K562 (cell line): ENCODE measurements around the gene SPIRE1. TPM values are rescaled to one million over a fixed set of nuclear protein-coding genes. Genes with fewer than 3 reads are reported as not detected.

Experiments used
- ATAC-seq: fragments of 200-7000 bp; cut with Tn5 transposase; 3 replicates; pipeline ENCODE4 v1.9.1; 2020; ENCODE audit warnings: moderate library complexity
- BruUV-seq: library from RNA; stranded (reverse); fragments of 400-500 nt; replicated peaks from 2 replicates; lab custom pipeline; 2021; lab: Mats Ljungman, UMichigan
- CTCF ChIA-PET: fragments of 300-600 bp; formaldehyde crosslinking; extraction: SDS; loops from one replicate; lab custom pipeline; 2021; ENCODE audit warnings: low intra/inter-chr PET ratio; lab: Yijun Ruan, JAX
- POLR2A ChIA-PET: fragments of 300-600, 350-650 bp; sonication (Branson Sonifier 250); formaldehyde crosslinking; extraction: SDS; loops from one replicate; lab custom pipeline; 2021; ENCODE audit warnings: antibody characterized with exemption, inconsistent platforms; lab: Yijun Ruan, JAX
- DNase-seq, 4 experiments: peaks; one replicate each; pipeline versions ENCODE4 v3.0.0 to v3.0.0-alpha.2; 2011 to 2018; ENCODE audit warnings: low spot score in 3 of 4, mixed read lengths in 3 of 4; ENCODE audit errors: extremely low read depth in 1 of 4
- FAIRE-seq: peaks from 2 replicates; lab custom pipeline; 2011; peaks lifted over from hg19 to GRCh38; lab: Jason Lieb, UNC
- H2AFZ ChIP-seq: 2 replicates; pipeline ENCODE4 v1.6.0; 2011; ENCODE audit warnings: low read depth, low read length, control low read depth, inconsistent platforms
- H3K27ac ChIP-seq: fragments of 200-600 bp; 3 replicates; pipeline ENCODE4 v1.8.0; 2011; ENCODE audit warnings: low read depth, mild to moderate bottlenecking, control low read depth, inconsistent platforms, low read length, moderate library complexity, mixed read lengths; ENCODE audit errors: extremely low read depth
- H3K27me3 ChIP-seq, 2 experiments: fragments of 300-600 bp in 1 of 2; 2 replicates in 1 of 2; 3 replicates in 1 of 2; pipeline versions ENCODE4 v1.6.0 to v1.8.0; 2011; ENCODE audit warnings: inconsistent platforms in 2 of 2, low read length in 2 of 2, mild to moderate bottlenecking in 1 of 2, mixed read lengths in 1 of 2, moderate library complexity in 1 of 2; ENCODE audit not compliant: control insufficient read depth in 2 of 2, insufficient read depth in 2 of 2
- H3K36me3 ChIP-seq: fragments of 300-600 bp; 3 replicates; pipeline ENCODE4 v1.8.0; 2011; ENCODE audit warnings: mild to moderate bottlenecking, low read length, inconsistent platforms; ENCODE audit not compliant: control insufficient read depth, insufficient read depth
- H3K4me1 ChIP-seq, 2 experiments: fragments of 200-600 bp in 1 of 2; replicated peaks in 1 of 2; 2 replicates in 1 of 2; 3 replicates in 1 of 2; pipeline versions ENCODE4 v1.5.1 to v1.8.0; 2011; ENCODE audit warnings: inconsistent platforms in 2 of 2, low read length in 2 of 2, mild to moderate bottlenecking in 1 of 2, mixed read lengths in 1 of 2, moderate library complexity in 1 of 2; ENCODE audit not compliant: control insufficient read depth in 2 of 2, insufficient read depth in 2 of 2
- H3K4me2 ChIP-seq: 2 replicates; pipeline ENCODE4 v1.6.1; 2011; ENCODE audit warnings: low read length, control low read depth, inconsistent platforms, mixed read lengths; ENCODE audit not compliant: insufficient read depth
- H3K4me3 ChIP-seq: fragments of 200-600 bp; sonication (generic), shearing (Covaris generic); 2 replicates; pipeline ENCODE4 v1.5.1; 2016; ENCODE audit warnings: control low read depth, inconsistent platforms
- H3K79me2 ChIP-seq: fragments of 200-600 bp; 3 replicates; pipeline ENCODE4 v1.8.0; 2011; ENCODE audit warnings: low read length, inconsistent platforms; ENCODE audit not compliant: control insufficient read depth, insufficient read depth
- H3K9ac ChIP-seq, 2 experiments: 2 replicates each; pipeline versions ENCODE4 v1.6.0 to v1.6.1; 2011; ENCODE audit warnings: low read depth in 2 of 2, low read length in 2 of 2, control low read depth in 1 of 2, inconsistent platforms in 1 of 2, mild to moderate bottlenecking in 1 of 2, mixed read lengths in 1 of 2; ENCODE audit not compliant: insufficient read depth in 1 of 2
- H3K9me1 ChIP-seq: one replicate; pipeline ENCODE4 v1.6.0; 2011; ENCODE audit warnings: inconsistent platforms, mild to moderate bottlenecking, low read length, moderate library complexity; ENCODE audit not compliant: control insufficient read depth, insufficient read depth
- H3K9me3 ChIP-seq: replicated peaks from 2 replicates; pipeline ENCODE4 v1.5.1; 2011; ENCODE audit warnings: low read depth, low read length, inconsistent platforms; ENCODE audit not compliant: control insufficient read depth, insufficient read depth
- H4K20me1 ChIP-seq: replicated peaks from 2 replicates; pipeline ENCODE4 v1.6.1; 2011; ENCODE audit warnings: low read length, inconsistent platforms, mixed read lengths; ENCODE audit not compliant: control insufficient read depth, insufficient read depth
- CBX2 ChIP-seq: fragments of 200-600 bp; sonication (generic); IDR thresholded peaks from one replicate; pipeline ENCODE4 v1.6.1; 2012; ENCODE audit warnings: mild to moderate bottlenecking, low read length, inconsistent platforms; ENCODE audit not compliant: insufficient read depth, poor library complexity, severe bottlenecking
- DPF2 ChIP-seq: fragments of 450-650 bp; IDR thresholded peaks from 2 replicates; pipeline ENCODE4 v1.6.1; 2016
- NFIC ChIP-seq: fragments of 450-650 bp; IDR thresholded peaks from 2 replicates; pipeline ENCODE4 v1.6.1; 2017; ENCODE audit warnings: mild to moderate bottlenecking, inconsistent platforms
- NR2C1 ChIP-seq, 2 experiments: fragments of 450-650 bp; IDR thresholded peaks; 2 replicates each; pipeline ENCODE4 v1.6.1; 2017; ENCODE audit warnings: mild to moderate bottlenecking in 2 of 2, antibody characterized with exemption in 1 of 2, inconsistent platforms in 1 of 2, missing compliant biosample characterization in 1 of 2, missing genetic modification characterization in 1 of 2
- SAP30 ChIP-seq: fragments of 200-600 bp; sonication (generic); IDR thresholded peaks from 2 replicates; pipeline ENCODE4 v1.6.1; 2012; ENCODE audit warnings: borderline replicate concordance, low read depth, mild to moderate bottlenecking, moderate library complexity, low read length, control low read depth, inconsistent platforms; ENCODE audit not compliant: insufficient read depth, poor library complexity, severe bottlenecking
- SRF ChIP-seq, 2 experiments: fragments of 250-450, 450-650 bp in 1 of 2; sonication (Bioruptor Pico) in 1 of 2; sonication (generic) in 1 of 2; formaldehyde crosslinking; IDR thresholded peaks; 2 replicates each; pipeline versions ENCODE4 v1.5.0 to v1.5.1; 2020 to 2022; ENCODE audit warnings: mild to moderate bottlenecking in 1 of 2, missing genetic modification reagents in 1 of 2
- ZBTB8A ChIP-seq: fragments of 450-650 bp; IDR thresholded peaks from 2 replicates; pipeline ENCODE4 v1.6.1; 2018; ENCODE audit warnings: mild to moderate bottlenecking, moderate library complexity; ENCODE audit not compliant: partially characterized antibody
- ZFX ChIP-seq: sonication (generic); formaldehyde crosslinking; IDR thresholded peaks from 2 replicates; pipeline ENCODE4 v1.8.0; 2022; ENCODE audit warnings: mild to moderate bottlenecking, missing genetic modification reagents, moderate library complexity
- ZNF140 ChIP-seq: fragments of 250-450 bp; sonication (Bioruptor Pico); IDR thresholded peaks from 2 replicates; pipeline ENCODE4 v1.8.0; 2021; ENCODE audit warnings: moderate library complexity, mild to moderate bottlenecking, inconsistent platforms
- ZNF785 ChIP-seq: fragments of 250-450 bp; sonication (Bioruptor Pico); IDR thresholded peaks from 2 replicates; pipeline ENCODE4 v1.4.0; 2020; ENCODE audit warnings: mild to moderate bottlenecking
- WGBS: fragments of 100-300 bp; shearing (Covaris generic); methylation state at CpG from one replicate; pipeline ENCODE4 v1.1.6; 2016; ENCODE audit warnings: low coverage, mixed read lengths; ENCODE audit not compliant: insufficient coverage; ENCODE audit errors: missing lambda C conversion rate; 5-methylcytosine and 5-hydroxymethylcytosine counted together
- in situ Hi-C: fragments of 300-500 bp; cut with MboI; formaldehyde crosslinking; loops from 4 replicates; pipeline ENCODE4 v1.15.0; 2018; ENCODE audit warnings: inconsistent platforms, mixed read lengths
- intact Hi-C: fragments of 100-400 bp; cut with micrococcal nuclease; formaldehyde crosslinking; loops from 2 replicates; pipeline ENCODE4 v1.14.2; 2022
- polyA plus RNA-seq, 8 experiments: library from polyadenylated mRNA; depleted of rRNA in 4 of 8; stranded (reverse) in 5 of 8; unstranded in 3 of 8; fragments of >200 nt; fragmentation: Nextera tagmentation in 2 of 8; fragmentation: Illumina TruSeq in 1 of 8; extraction: Ambion mirVana in 2 of 8; extraction: Trizol in 1 of 8; gene quantifications; 2 replicates each; pipeline versions ENCODE4 v1.2.1 to v1.2.3, GENCODE V29; 2011 to 2014; ENCODE audit warnings: inconsistent platforms in 1 of 8, missing spikeins in 1 of 8
- total RNA-seq, 7 experiments: library from RNA; depleted of rRNA in 6 of 7; stranded (reverse); fragments of >200 nt in 6 of 7; fragmentation: Illumina TruSeq in 2 of 7; extraction: Trizol in 2 of 7; gene quantifications; 2 replicates each; pipeline versions ENCODE4 v1.2.1 to v1.2.3, GENCODE V29; 2011 to 2021; ENCODE audit warnings: low replicate concordance in 1 of 7
- TF ChIP-seq, protein P1 (sequence below): fragments of 450-650 bp; IDR thresholded peaks from 2 replicates; pipeline ENCODE4 v1.6.1; 2017; ENCODE audit warnings: antibody characterized with exemption

The SPIRE1 gene
- total and polyA plus RNA-seq, 9 of the 15 experiments (the other 6 are each of a cell fraction or from before 2014, with no cell fraction given), result 2.9 to 14.0 (median 10.2) TPM

DNA sequence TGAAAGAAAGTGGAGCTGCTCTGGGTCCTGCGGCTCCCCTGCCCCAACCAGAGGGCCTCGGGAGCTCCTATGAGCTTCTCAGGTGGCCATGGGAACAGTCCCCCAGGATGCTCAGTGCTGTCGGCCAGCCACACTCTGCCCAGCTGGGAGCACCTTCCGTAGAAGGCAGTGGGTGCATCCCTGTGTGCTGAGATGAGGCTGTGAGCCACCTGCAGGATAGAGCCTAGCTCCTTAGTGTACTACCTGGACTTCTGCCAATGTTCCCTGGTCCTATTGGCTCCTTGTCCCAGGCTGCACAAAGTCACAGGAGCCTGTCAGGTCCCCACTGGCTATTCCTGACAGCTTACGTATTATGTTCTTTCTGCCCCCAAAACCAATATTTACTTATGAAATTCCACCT, 234.1 kb downstream of the SPIRE1 start:
- H3K9me1 ChIP-seq, result no peaks in the 10 kb centered on the region
- no TSS peak for BruUV-seq
- 92% methylated on average over 5 of the region's 5 CpGs for WGBS
- H4K20me1 ChIP-seq, result no peaks in the 10 kb centered on the region
- TF ChIP-seq ZNF140 (CRISPR knock-in tag) (no peak), NFIC (peak; percentile 47)
- peaks cover 0 to 3% of the 10 kb centered on the region in 2 experiments; a peak in 2 of 5 replicates for H3K4me1 ChIP-seq
- DNase-seq (no peak), ATAC-seq (no peak), FAIRE-seq (no peak)
- no peaks in the 10 kb centered on the region for H3K27me3 ChIP-seq
- ChIA-PET POLR2A (interaction anchor here (0.5 to 1.1 kb wide), 4 partner anchors 10 to 375 kb away, joined by 3 to 5 read pairs (median 3); partner anchors contain the start of gene PRELID3A), CTCF (interaction anchor here (0.8 kb wide), 1 partner anchor 27 kb away, joined by 4 read pairs; no protein-coding TSS in a partner anchor)
- H3K79me2 ChIP-seq, result no peaks in the 10 kb centered on the region
- no peak overlapping the region for H3K9ac ChIP-seq
- H3K9me3 ChIP-seq, result no peaks in the 10 kb centered on the region
- no peak overlapping the region for H3K4me3 ChIP-seq
- H2AFZ ChIP-seq, result no peak overlapping the region
- in situ Hi-C loops (no loop called here), intact Hi-C loops (no loop called here)
- H3K4me2 ChIP-seq, result no peak overlapping the region
- H3K36me3 ChIP-seq, result peaks cover 19% of the 10 kb centered on the region; the same call in 2 of the 3 replicates
- no peak overlapping the region for H3K27ac ChIP-seq

DNA sequence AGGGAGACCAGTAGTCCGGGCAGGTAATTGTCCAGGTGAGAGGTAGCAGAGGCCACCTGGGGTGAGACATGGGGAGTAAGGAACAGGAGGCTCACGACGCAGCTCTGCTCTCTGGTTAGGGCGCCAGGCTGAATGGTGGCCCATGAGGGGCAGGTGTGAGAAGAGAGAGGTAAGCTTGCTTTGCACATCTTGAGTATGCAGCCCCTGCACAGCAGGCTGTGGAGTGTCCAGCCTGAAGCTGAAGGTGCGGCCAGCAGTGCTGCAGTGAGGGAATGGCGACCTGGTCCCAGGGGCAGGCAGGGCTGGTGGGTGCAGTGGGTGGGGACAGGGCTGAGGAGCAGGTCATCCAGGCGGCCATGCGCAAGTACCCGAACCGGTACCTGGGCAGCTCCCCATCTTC, 234.5 kb downstream of the SPIRE1 start:
- in situ Hi-C loops (no loop called here), intact Hi-C loops (no loop called here)
- Histone ChIP-seq H3K27me3 (no peaks in the 10 kb centered on the region), H3K9me3 (no peaks in the 10 kb centered on the region), H3K27ac (no peak overlapping the region), H3K4me1 (peaks cover 0 to 3% of the 10 kb centered on the region in 2 experiments; a peak in 2 of 5 replicates), H2AFZ (no peak overlapping the region), H3K9ac (no peak overlapping the region), H3K9me1 (no peaks in the 10 kb centered on the region), H3K79me2 (no peaks in the 10 kb centered on the region), H3K36me3 (peaks cover 18% of the 10 kb centered on the region; the same call in 2 of the 3 replicates), H3K4me2 (no peak overlapping the region), H3K4me3 (no peak overlapping the region), H4K20me1 (no peaks in the 10 kb centered on the region)
- ChIA-PET POLR2A (interaction anchor here (1.1 kb wide), 2 partner anchors 10 to 15 kb away, joined by 3 to 5 read pairs; partner anchors contain the start of gene PRELID3A), CTCF (interaction anchor here (0.8 kb wide), 1 partner anchor 27 kb away, joined by 4 read pairs; no protein-coding TSS in a partner anchor)
- DNase-seq, result no peak
- no peak for ATAC-seq
- BruUV-seq, result no TSS peak
- WGBS, result 79% methylated on average over 9 of the region's 10 CpGs
- FAIRE-seq, result no peak
- TF ChIP-seq ZNF785, result no peak
- no peak for TF ChIP-seq SRF (CRISPR knock-in tag; IDR thresholded peaks at IDR 0.05)
- TF ChIP-seq DPF2, result no peak
- TF ChIP-seq ZBTB8A, result no peak
- no peak for TF ChIP-seq CBX2
- no peak for TF ChIP-seq NR2C1 (IDR thresholded peaks at IDR 0.05)
- no peak for TF ChIP-seq NR2C1 (tag; IDR thresholded peaks at IDR 0.05)
- TF ChIP-seq SAP30, result no peak
- TF ChIP-seq, protein P1, sequence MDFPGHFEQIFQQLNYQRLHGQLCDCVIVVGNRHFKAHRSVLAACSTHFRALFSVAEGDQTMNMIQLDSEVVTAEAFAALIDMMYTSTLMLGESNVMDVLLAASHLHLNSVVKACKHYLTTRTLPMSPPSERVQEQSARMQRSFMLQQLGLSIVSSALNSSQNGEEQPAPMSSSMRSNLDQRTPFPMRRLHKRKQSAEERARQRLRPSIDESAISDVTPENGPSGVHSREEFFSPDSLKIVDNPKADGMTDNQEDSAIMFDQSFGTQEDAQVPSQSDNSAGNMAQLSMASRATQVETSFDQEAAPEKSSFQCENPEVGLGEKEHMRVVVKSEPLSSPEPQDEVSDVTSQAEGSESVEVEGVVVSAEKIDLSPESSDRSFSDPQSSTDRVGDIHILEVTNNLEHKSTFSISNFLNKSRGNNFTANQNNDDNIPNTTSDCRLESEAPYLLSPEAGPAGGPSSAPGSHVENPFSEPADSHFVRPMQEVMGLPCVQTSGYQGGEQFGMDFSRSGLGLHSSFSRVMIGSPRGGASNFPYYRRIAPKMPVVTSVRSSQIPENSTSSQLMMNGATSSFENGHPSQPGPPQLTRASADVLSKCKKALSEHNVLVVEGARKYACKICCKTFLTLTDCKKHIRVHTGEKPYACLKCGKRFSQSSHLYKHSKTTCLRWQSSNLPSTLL, result no peak
- no peak for TF ChIP-seq ZFX (CRISPR knock-in tag)
